OCI-LY1 (cell line): ENCODE measurements around the gene KLF1.

Experiments
- H2AFZ ChIP-seq: fragments of 200-600 bp; sonication (generic), shearing (Covaris generic); 2 replicates; pipeline ENCODE4 v1.6.0; 2014; ENCODE audit warnings: antibody characterized with exemption, mild to moderate bottlenecking, low read length
- H3F3A ChIP-seq: fragments of 200-600 bp; sonication (generic), shearing (Covaris generic); 2 replicates; pipeline ENCODE4 v1.6.0; 2014; ENCODE audit warnings: mild to moderate bottlenecking, antibody characterized with exemption, low read length, moderate library complexity; ENCODE audit not compliant: insufficient read depth
- H3K27ac ChIP-seq: fragments of 200-600 bp; sonication (generic); 2 replicates; pipeline ENCODE4 v1.5.1; 2014; ENCODE audit warnings: low read length, mixed run types, mild to moderate bottlenecking, low read depth; ENCODE audit not compliant: poor library complexity, severe bottlenecking
- H3K27me3 ChIP-seq: fragments of 200-600 bp; sonication (generic); 2 replicates; pipeline ENCODE4 v1.6.0; 2014; ENCODE audit warnings: antibody characterized with exemption, mild to moderate bottlenecking, low read length, moderate library complexity; ENCODE audit not compliant: insufficient read depth
- H3K36me3 ChIP-seq: fragments of 200-600 bp; sonication (generic); 2 replicates; pipeline ENCODE4 v1.6.1; 2014; ENCODE audit warnings: mild to moderate bottlenecking, antibody characterized with exemption, low read length, moderate library complexity, mixed read lengths; ENCODE audit not compliant: insufficient read depth
- H3K4me1 ChIP-seq: fragments of 200-600 bp; sonication (generic); 2 replicates; pipeline ENCODE4 v1.5.1; 2014; ENCODE audit warnings: mild to moderate bottlenecking, low read length, moderate library complexity; ENCODE audit not compliant: insufficient read depth, severe bottlenecking
- H3K4me2 ChIP-seq: fragments of 200-600 bp; sonication (generic), shearing (Covaris generic); 2 replicates; pipeline ENCODE4 v1.6.1; 2014; ENCODE audit warnings: low read length
- H3K4me3 ChIP-seq: fragments of 200-600 bp; sonication (generic); 2 replicates; pipeline ENCODE4 v1.5.1; 2014; ENCODE audit warnings: low read length, low read depth, mild to moderate bottlenecking, mixed read lengths; ENCODE audit not compliant: poor library complexity, severe bottlenecking
- H3K79me2 ChIP-seq: fragments of 200-600 bp; shearing (Covaris generic); 2 replicates; pipeline ENCODE4 v1.6.1; 2016; ENCODE audit warnings: mixed run types, low read length, mixed read lengths; ENCODE audit not compliant: insufficient read depth
- H3K9ac ChIP-seq: fragments of 200-600 bp; sonication (generic), shearing (Covaris generic); 2 replicates; pipeline ENCODE4 v1.6.1; 2014; ENCODE audit warnings: mild to moderate bottlenecking, low read length, mixed read lengths
- H3K9me2 ChIP-seq: fragments of 200-600 bp; sonication (generic), shearing (Covaris generic); 2 replicates; pipeline ENCODE4 v1.6.1; 2014; ENCODE audit warnings: low read depth, mild to moderate bottlenecking, low read length, mixed read lengths
- H3K9me3 ChIP-seq: fragments of 200-600 bp; shearing (Covaris generic); 2 replicates; pipeline ENCODE4 v1.6.1; 2014; ENCODE audit warnings: low read length, mixed read lengths
- H4K20me1 ChIP-seq: fragments of 200-600 bp; sonication (generic), shearing (Covaris generic); 2 replicates; pipeline ENCODE4 v1.6.0; 2016; ENCODE audit warnings: mild to moderate bottlenecking, low read length; ENCODE audit not compliant: insufficient read depth
- EZH2 ChIP-seq: fragments of 200-600 bp; sonication (generic), shearing (Covaris generic); IDR thresholded peaks from 2 replicates; pipeline ENCODE4 v1.8.0; 2017; ENCODE audit warnings: borderline replicate concordance, mixed run types, mild to moderate bottlenecking, antibody characterized with exemption, low read length, moderate library complexity, mixed read lengths
- TF ChIP-seq, protein P1 (sequence below): fragments of 200-600 bp; sonication (generic), shearing (Covaris generic); IDR thresholded peaks from 2 replicates; pipeline ENCODE4 v1.5.1; 2017; ENCODE audit warnings: mild to moderate bottlenecking, antibody characterized with exemption, low read length, moderate library complexity, mixed read lengths

Gene KLF1

DNA sequence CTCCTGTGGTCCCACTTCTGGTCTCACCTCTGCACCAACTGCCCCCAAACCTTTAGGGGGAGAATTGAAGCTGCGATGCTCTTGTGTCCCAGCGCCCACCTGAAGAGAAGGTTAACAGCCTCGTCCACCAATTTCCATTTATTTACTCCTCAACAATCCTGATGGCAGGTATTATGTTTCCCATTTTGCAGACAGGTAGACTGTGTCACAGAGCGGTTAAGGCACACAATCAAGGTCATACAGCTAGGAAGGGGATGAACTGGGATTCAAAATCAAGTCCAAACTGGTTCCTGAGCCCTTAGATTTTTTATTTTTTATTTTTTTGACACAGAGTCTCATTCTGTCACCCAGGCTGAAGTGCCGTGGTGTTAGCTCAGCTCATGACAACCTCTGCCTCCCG lies 11.9 kb downstream of the KLF1 start:
- no peaks in the 10 kb centered on the region for H3K79me2 ChIP-seq
- no peaks in the 10 kb centered on the region for H3F3A ChIP-seq
- no peak overlapping the region for H2AFZ ChIP-seq
- H4K20me1 ChIP-seq: no peaks in the 10 kb centered on the region
- H3K4me2 ChIP-seq: no peak overlapping the region
- TF ChIP-seq, protein P1, sequence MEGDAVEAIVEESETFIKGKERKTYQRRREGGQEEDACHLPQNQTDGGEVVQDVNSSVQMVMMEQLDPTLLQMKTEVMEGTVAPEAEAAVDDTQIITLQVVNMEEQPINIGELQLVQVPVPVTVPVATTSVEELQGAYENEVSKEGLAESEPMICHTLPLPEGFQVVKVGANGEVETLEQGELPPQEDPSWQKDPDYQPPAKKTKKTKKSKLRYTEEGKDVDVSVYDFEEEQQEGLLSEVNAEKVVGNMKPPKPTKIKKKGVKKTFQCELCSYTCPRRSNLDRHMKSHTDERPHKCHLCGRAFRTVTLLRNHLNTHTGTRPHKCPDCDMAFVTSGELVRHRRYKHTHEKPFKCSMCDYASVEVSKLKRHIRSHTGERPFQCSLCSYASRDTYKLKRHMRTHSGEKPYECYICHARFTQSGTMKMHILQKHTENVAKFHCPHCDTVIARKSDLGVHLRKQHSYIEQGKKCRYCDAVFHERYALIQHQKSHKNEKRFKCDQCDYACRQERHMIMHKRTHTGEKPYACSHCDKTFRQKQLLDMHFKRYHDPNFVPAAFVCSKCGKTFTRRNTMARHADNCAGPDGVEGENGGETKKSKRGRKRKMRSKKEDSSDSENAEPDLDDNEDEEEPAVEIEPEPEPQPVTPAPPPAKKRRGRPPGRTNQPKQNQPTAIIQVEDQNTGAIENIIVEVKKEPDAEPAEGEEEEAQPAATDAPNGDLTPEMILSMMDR: no peak
- no peak for TF ChIP-seq EZH2
- H3K27ac ChIP-seq: no peak overlapping the region
- H3K9me2 ChIP-seq: no peaks in the 10 kb centered on the region
- peaks cover 5% of the 10 kb centered on the region for H3K4me1 ChIP-seq
- peaks cover 42% of the 10 kb centered on the region for H3K36me3 ChIP-seq
- H3K9ac ChIP-seq: no peak overlapping the region
- H3K27me3 ChIP-seq: no peaks in the 10 kb centered on the region
- H3K9me3 ChIP-seq: no peaks in the 10 kb centered on the region
- no peak overlapping the region for H3K4me3 ChIP-seq

GRCh38 chr19:12873891-12874745 lies 12.9 kb downstream of the KLF1 start:
- H3K9me2 ChIP-seq: no peaks in the 10 kb centered on the region
- no peak overlapping the region for H3K9ac ChIP-seq
- H3K4me1 ChIP-seq: no peaks in the 10 kb centered on the region
- no peak overlapping the region for H3K4me2 ChIP-seq
- H3F3A ChIP-seq: no peaks in the 10 kb centered on the region
- H4K20me1 ChIP-seq: no peaks in the 10 kb centered on the region
- no peaks in the 10 kb centered on the region for H3K27me3 ChIP-seq
- no peak overlapping the region for H3K4me3 ChIP-seq
- H3K36me3 ChIP-seq: peaks cover 42% of the 10 kb centered on the region
- no peaks in the 10 kb centered on the region for H3K79me2 ChIP-seq
- H3K27ac ChIP-seq: no peak overlapping the region
- no peak overlapping the region for H2AFZ ChIP-seq
- TF ChIP-seq EZH2: no peak
- TF ChIP-seq, protein P1: no peak
- no peaks in the 10 kb centered on the region for H3K9me3 ChIP-seq

DNA sequence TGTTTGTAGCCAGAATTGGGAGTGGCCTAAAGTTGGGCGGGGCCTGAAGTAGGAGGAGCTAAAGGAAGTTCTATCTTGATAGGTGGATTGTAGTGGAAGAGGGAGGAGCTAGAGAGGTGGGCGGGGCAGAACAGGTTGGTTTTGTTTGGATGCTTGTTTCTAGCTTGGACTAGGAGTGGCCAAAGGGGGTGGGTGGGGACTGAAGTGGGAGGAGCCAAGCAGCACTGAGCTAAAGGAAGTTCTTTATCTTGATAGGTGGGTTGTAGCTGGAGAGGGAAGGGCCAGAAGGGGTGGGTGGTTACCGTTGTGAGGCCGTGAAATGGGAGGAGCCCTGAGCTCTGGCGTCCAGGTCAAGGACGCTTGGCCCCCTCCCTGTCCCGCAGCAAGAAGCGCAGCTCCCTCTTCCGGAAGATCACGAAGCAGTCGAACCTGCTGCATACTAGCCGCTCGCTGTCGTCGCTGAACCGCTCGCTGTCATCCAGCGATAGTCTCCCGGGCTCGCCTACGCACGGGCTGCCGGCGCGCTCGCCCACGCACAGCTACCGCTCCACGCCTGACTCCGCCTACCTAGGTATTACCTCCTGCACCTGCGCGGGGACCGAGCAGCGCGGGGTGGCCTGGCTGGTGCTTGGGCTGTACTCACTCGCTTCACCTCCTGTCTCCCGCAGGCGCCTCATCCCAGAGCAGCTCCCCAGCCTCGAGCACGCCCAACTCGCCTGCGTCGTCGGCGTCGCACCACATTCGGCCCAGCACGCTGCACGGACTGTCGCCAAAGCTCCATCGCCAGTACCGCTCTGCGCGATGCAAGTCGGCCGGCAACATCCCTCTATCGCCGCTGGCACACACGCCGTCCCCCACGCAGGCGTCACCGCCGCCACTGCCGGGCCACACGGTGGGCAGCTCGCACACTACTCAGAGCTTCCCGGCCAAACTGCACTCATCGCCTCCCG lies 13.8 kb downstream of the KLF1 start:
- Histone ChIP-seq H3K9me3 (no peaks in the 10 kb centered on the region), H3K4me3 (no peak overlapping the region), H3K79me2 (no peaks in the 10 kb centered on the region), H3K27me3 (no peaks in the 10 kb centered on the region), H3K4me1 (no peaks in the 10 kb centered on the region), H4K20me1 (no peaks in the 10 kb centered on the region), H3F3A (no peaks in the 10 kb centered on the region), H2AFZ (no peak overlapping the region), H3K9me2 (no peaks in the 10 kb centered on the region), H3K36me3 (peaks cover 42% of the 10 kb centered on the region), H3K4me2 (no peak overlapping the region), H3K9ac (no peak overlapping the region), H3K27ac (no peak overlapping the region)
- no peak for TF ChIP-seq EZH2
- TF ChIP-seq, protein P1: no peak
